GM12872 (cell line): ENCODE results near the gene C20orf173.

Source experiments
- TF ChIP-seq, protein P1 (sequence below): IDR thresholded peaks from 3 replicates; pipeline ENCODE4 v1.5.1; 2011; ENCODE audit warnings: low read depth, mild to moderate bottlenecking, low read length, moderate library complexity; ENCODE audit not compliant: insufficient read depth

Gene C20orf173

DNA sequence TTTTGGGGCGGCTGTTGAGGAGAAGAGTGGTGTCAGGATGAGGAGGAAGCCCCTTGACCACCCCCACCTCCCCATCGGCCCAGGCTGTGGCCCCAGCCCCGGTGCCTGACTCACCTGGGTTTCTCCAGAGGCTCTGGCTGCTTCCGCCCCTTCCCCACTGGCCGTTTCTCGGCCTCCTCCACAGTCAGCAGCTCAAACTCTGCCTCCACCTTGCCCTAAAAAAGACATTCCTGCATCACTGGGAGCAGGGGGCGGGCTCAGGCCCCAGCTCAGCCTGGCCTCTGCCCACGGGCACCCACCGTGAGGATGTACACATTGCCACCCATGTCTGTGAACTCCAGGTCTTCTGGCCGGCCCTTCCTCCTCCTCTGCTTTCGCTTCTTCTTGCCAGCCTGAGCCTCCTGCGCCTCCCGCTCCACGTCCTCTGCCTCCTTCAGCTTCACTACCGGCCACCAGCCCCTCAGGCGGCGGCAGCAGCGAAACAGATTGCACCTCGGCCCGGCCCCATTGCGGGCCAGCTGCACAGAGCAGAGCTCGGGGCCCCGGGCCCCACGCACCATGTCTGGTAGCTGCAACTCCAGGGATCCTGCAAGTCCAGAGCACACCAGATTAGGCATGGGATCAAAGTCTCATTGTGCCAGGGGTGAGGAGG, 29.7 kb upstream of the C20orf173 start:
- TF ChIP-seq, protein P1, sequence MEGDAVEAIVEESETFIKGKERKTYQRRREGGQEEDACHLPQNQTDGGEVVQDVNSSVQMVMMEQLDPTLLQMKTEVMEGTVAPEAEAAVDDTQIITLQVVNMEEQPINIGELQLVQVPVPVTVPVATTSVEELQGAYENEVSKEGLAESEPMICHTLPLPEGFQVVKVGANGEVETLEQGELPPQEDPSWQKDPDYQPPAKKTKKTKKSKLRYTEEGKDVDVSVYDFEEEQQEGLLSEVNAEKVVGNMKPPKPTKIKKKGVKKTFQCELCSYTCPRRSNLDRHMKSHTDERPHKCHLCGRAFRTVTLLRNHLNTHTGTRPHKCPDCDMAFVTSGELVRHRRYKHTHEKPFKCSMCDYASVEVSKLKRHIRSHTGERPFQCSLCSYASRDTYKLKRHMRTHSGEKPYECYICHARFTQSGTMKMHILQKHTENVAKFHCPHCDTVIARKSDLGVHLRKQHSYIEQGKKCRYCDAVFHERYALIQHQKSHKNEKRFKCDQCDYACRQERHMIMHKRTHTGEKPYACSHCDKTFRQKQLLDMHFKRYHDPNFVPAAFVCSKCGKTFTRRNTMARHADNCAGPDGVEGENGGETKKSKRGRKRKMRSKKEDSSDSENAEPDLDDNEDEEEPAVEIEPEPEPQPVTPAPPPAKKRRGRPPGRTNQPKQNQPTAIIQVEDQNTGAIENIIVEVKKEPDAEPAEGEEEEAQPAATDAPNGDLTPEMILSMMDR = no peak

DNA sequence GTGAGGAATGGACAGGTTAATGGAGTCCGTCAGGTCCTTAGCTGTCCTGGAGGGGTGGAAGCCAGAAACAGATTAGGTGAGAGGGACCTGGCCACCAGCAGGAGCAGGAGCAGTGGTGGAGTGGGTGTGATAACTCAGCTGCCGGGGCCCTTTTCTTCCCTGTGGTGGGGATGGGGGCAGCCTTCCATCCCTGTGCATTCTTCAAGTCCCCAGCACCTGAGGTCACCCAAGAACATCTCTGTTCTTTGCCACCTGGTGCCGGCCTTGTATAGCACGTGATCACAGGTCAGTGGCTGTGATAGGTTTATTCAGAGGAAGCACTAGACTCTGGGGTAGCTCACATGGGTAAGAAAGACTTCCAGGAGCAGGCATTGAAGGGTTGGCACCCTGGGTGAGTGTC, 29.0 kb upstream of the C20orf173 start:
- TF ChIP-seq, protein P1 = no peak

DNA sequence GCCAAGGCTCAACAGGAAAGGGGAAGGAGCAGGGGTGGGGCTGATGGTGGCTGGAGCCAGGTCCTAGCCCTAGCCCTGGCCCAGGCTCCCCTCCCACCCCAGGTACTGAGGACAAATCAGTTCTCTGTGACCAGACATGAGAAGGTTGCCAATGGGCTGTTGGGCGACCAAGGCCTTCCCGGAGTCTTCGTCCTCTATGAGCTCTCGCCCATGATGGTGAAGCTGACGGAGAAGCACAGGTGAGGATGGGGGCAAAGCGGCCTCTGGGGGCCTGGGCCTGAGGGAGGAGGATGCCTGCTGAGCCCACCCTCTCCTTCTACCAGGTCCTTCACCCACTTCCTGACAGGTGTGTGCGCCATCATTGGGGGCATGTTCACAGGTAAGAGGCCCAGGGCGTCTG, 27.4 kb upstream of the C20orf173 start:
- TF ChIP-seq, protein P1 = no peak

DNA sequence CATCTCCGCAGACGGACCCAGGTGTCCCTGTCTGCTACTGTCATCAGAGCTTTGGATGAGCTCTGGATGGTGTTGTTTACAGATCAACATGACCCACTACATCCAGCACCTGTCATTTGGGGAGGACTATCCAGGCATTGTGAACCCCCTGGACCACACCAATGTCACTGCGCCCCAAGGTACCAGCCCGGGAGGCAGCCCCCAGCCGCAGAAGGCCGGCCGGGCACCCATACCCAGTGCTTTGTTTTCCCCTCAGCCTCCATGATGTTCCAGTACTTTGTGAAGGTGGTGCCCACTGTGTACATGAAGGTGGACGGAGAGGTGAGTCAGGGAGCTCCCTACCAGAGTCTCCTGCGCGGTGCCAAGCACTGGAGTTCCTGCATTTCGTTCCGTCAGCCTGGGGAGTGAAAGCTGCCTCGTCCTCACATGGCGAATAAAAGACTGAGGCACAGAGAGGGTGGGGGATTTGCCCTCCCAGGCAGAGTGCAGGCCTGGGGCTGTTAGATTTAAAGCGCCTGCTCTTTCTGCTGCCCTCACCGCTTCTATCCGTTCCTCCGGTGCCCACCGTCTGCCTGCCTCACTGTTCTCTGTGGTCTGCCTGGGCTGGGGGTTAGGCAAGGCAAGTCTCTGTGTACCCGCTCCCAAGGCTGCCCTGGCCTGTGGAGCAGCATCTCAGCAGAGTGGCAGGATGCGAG, 26.6 kb upstream of the C20orf173 start:
- TF ChIP-seq, protein P1 = no peak

DNA sequence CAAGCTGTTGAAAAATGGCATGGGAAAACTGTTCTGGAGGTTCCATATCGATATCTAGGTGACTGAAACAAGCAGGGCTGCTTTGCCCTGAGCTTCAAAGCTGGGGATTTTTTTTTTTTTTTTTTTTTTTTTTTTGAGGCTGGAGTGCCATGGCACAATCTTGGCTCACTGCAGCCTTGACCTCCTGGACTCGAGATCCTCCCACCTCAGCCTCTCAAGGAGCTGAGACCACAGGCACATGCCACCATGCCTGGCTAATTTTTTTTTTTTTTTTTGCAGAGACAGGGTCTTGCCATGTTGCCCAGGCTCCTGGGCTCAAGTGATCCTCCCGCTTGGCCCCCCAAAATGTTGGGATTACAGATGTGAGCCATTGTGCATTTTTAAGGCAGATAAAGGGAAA, 23.5 kb upstream of the C20orf173 start:
- TF ChIP-seq, protein P1 = no peak

DNA sequence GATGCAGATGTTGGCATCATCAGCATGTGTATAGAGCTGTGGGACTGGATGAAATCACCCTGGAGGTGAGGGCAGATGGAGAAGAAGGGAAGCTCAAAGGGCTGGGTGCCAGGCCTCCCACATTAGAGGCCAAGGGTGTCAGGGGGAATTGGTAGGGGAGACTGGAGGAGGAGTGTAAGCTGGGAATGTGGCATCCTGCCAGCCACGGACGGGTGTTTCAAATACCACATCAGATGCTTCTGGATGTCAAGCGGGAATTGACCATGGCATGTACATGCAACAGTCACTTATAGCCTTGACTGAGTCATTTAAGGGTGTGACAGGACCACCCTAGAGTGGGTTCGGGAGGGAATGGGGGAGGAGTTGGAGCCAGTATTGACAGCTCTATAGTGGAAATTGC, 22.1 kb upstream of the C20orf173 start:
- TF ChIP-seq, protein P1 = no peak

DNA sequence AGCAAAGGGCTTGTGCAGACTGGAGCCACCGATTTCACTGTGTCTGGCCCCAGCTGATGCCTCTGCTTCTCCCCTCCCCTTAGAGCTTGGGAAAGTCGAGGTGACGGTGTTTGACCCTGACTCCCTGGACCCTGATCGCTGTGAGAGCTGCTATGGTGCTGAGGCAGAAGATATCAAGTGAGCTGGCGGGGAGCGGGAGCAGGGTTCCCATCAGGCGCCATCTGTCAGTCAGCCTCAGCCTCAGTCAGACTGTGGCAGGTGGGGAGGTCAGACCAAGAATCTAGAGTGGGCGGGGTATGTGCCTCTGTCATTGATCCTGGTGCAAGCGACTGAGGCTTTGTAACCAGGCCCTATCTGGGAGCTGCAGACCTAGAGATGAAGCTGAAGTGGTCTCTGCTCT, 17.9 kb upstream of the C20orf173 start:
- TF ChIP-seq, protein P1 = no peak
